Erythroblast (primary cell): ENCODE data around the gene HEY2.

ENCODE experiments used
- DNase-seq, 2 experiments: peaks; one replicate each; lab custom pipeline; 2025; lab: John Stamatoyannopoulos, UW
- GATA1 ChIP-seq: IDR thresholded peaks from 2 replicates; pipeline ENCODE4 v1.6.1; 2011; ENCODE audit warnings: low read depth, mild to moderate bottlenecking, control low read depth, low read length, moderate library complexity
- POLR2A ChIP-seq: IDR thresholded peaks from 2 replicates; pipeline ENCODE4 v1.6.1; 2011; ENCODE audit warnings: mild to moderate bottlenecking, low read length

Gene HEY2

DNA sequence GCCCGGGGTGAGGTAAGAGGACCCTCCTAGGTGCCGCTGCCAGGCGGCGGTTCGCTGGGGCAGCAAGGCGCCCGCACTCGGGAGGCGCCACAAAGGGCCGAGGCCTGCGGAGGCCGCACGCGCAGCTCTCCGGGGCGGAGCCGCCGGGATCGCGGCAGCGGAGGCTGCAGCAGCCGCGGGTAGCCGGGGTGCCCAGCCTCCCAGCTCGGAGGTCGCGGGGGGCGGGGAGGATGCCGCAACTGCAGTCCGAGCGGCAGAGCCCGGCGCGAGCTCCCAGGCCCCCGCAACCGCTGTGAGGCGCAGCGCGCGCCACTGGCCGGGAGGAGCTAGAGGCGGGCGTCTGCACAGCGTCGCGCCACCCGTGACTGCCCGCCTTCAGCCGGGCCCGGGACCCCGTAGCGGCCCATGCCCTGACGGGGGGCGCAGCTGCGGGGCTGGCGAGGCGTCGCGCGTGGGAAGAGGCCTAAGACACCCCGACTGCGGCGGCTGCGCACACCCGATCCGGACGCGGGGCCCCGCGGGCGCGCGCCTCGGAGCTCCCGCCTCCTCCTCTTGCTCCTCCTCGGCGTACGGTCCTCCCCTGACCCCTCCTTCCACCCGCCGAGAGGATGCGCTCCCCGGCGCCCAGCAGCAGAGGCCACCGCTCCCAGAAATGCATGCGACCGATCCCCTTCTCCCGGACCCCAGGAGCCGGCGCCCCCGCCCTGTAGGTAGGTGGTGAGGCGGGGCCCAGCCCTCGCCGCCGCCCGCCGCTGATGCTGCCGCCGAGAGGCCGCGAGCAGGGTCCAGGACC, 41.1 kb downstream of the HEY2 start, which contains the start of gene NCOA7:
Gene NCOA7, plus strand, starts transcription at position 603 of the 793 bp plus-strand sequence. CDS start 24,395 bp downstream, outside the sequence.
- TF ChIP-seq GATA1, result no peak
- peak; percentile 74 for TF ChIP-seq POLR2A

DNA sequence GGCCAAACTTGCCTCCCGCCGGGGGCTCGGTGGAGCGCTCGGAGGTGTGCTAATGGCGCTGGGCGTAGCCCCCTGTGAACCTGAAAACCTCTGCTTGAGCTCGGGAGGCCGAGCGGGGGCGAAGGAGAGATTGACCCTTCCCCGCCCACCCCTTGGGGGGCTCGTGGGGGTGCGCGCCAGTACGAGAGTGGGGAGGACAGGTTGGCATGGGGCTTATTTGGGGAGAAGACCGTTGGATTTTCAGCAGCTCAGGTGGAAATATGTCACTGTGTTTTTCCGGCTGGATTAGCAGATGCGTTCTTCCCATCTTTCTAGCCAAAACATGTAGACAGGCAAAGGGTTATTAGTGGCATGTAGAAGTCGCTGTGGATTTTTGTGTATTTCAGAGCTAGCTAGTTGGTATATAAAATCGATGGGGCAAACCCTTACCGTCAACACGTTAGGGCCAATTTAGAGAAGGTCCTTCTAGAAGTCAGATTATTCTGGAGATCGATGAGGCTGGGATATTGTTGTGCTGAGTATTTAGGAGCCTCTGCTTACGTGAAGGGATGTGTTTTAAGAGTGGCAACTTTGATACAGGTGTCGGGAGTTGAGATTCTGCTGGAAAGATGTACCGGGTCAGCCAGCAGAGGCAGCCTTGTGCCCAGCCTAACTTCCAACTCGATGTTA, 41.9 kb downstream of the HEY2 start:
- TF ChIP-seq POLR2A (no peak), GATA1 (no peak)
- peak; percentile 67 to 75 for DNase-seq

More for the DNA sequence above, 41.1 kb downstream of the HEY2 start, which contains the start of gene NCOA7:
- DNase-seq, result peak; percentile 84 to 89

DNA sequence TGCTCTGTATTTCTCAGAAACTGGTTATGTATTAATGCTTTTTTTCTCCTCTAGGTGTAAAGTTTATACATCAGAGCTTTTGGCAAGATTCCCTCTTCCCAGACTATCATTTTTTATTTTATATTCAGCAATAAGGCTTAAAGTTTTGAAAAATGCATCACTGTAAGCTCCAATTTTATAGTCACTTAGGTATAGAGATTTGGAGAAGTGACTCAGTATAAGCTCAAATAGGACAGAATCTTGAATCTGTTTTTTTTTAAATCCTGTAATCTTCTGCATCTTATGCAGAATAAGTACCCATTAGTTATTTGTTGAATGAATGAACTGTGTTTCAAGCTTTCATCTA, 42.4 kb downstream of the HEY2 start:
- no peak for TF ChIP-seq POLR2A
- no peak for TF ChIP-seq GATA1
- no peak for DNase-seq

DNA sequence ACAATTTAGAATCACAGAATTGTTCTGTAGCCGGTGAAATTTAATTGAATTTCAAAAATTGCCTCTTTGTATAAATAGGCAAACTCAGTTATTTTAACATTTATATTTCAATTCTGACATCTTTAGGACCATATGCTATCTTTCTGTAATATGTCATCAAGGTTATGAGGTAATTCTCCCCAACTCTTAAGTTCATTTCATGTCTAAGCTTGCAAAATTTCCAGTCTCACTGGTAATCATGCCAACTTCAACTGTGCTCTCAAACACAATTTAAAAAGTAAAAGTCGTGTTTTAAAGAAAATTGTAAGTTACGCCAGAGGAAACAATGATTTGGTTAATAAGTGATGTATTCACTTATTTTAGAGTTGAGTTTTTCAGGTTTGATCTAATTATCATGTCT, 42.7 kb downstream of the HEY2 start:
- TF ChIP-seq POLR2A, result no peak
- peak in 1 of 2 experiments; percentile 18 for DNase-seq

DNA sequence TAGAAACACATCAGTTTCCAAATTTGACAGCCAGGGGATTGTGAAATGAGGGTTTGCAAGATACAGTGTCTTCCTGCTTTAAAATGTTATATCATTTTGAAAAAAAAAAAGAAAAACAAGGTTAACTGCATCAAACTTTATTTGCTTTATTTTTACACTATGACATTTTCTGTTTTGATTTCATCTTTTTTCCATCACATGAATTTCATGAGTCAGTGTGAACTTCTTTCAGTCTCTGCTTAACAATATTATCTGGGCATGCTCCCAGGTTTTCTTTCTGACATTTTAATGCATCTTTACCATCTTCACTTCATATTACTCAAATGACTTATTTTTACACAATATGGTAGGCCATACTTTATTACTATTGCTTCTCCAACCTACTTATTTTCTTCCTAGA, 43.2 kb downstream of the HEY2 start:
- TF ChIP-seq POLR2A, result no peak
- no peak for TF ChIP-seq GATA1
- DNase-seq, result no peak

DNA sequence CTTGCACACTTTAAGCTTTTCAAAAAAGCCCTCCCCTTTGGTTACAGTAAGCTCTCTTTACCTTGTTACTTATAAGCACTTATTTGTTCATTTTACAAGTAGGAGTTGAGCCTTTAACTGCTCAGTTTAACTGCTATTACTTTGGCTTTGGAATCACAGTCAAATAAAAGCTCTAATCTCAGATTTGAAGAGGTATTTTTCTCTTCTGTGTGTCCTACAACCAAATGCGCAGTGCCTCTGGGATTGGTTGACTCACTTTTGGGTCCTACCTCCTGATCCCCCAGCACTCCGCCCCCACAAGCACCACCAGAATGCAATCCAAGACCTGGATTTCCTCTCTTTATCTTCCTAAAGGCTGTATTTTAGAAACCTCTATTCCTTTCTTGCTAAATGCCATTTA, 43.8 kb downstream of the HEY2 start:
- TF ChIP-seq POLR2A (no peak), GATA1 (no peak)
- no peak for DNase-seq

DNA sequence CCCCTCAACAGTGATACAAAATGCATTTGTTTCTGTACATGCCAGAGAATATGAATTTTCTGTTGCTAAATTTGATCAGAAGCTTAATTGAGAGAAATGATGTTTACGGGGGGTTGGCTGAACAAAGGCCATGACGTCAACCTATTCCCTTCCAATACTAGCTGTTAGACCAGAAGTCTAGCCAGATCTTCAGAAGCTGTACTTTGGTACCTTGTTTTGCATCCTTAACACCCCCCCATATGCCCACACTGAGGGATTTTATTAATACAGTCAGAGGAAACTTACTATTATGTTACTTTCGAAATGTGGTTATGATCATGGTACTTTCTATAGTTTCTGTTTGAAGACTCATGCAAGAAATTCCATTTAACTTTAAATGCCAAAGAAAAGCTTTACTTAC, 44.4 kb downstream of the HEY2 start:
- TF ChIP-seq POLR2A, result no peak
- TF ChIP-seq GATA1, result no peak
- no peak for DNase-seq

DNA sequence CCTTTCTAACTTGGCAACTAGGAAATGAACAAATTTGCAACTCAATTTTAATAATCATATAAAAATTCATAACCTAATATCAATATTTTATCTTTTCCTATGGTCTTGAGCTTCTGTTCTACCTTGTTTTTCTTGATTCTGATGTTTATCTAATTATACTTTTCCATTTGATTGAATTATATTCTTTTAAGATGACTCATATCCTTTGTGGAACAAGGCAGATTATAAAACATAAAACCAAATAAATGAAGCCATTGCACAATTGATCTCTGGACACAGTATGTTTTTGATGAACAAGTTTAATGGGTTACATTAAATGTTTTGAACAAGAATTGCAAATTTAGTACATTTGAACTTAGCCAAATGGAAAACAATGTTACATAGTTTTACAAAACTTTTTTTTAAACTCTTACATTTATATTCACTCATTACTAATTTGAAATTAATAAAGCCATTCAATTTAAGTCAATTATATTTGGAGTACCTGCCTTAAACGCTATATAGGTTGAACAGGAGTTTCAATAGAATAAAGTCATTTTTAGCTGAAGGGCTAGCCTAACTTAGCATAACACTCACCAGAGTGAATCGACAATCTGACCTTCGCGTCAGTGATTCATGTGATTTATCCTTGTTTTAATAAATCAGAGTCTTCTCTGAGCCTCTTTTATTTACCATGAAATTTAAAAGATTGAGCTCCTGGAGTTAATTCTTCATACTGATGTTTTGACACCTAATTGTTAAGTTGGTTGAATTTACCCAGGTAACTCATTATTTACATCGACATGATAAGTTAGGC, 45.1 kb downstream of the HEY2 start:
- no peak for TF ChIP-seq GATA1
- no peak for TF ChIP-seq POLR2A
- no peak for DNase-seq

DNA sequence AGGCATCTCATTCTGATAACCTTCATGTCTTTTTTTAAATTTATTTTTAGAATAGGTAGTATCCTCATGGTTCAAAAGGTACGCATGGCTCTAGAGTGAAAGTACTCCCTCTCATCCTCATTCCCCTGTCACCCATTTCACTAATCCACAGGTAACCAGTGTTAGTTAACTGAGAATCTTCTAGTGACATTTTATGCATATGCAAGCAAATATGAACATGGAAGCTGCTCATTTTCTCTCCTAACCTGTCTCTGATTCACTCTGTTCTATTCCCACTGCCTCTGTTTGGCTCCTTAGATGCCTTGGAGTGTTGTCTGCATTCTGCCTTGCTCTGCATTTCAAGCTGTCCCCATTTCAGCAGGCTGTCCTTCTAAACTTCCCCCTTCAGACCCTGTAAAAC, 45.9 kb downstream of the HEY2 start:
- DNase-seq, result no peak
- TF ChIP-seq GATA1 (no peak), POLR2A (no peak)

DNA sequence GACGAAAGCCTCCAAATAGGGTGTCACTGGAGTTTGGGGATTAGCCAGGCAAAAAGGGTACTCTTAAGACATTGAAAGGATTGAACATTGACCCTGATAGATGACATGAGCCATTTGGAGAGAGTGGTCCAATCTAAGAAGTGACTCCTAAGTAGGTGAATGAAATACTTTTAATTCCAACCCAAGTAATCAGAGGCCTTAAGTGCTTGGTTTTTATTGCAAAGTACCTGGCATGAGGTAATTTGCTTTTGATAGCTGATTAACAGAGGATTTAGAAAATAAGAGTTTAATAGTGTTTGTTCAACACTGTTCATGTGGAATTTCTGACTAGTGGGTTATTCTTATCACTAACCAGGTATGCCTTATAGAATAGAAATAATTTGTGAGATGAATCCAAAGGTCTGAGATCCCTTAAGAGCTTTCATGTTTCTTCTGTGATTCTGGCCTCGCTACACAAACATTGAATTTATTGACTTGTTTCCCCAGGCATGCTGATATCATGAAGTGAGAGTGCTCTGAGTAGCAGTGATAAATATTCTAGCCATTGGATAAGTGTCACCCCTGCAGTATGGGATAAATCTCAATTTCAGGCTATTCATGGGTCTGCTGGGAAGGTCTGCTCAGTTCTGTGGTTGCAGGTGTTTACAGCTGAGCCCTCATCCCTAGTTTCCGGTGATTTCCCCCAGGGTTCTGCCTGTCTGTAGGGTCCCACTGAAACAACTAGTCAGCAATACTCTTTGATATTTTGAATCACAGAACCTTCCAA, 47.9 kb downstream of the HEY2 start:
- no peak for TF ChIP-seq POLR2A
- TF ChIP-seq GATA1, result no peak
- no peak for DNase-seq

DNA sequence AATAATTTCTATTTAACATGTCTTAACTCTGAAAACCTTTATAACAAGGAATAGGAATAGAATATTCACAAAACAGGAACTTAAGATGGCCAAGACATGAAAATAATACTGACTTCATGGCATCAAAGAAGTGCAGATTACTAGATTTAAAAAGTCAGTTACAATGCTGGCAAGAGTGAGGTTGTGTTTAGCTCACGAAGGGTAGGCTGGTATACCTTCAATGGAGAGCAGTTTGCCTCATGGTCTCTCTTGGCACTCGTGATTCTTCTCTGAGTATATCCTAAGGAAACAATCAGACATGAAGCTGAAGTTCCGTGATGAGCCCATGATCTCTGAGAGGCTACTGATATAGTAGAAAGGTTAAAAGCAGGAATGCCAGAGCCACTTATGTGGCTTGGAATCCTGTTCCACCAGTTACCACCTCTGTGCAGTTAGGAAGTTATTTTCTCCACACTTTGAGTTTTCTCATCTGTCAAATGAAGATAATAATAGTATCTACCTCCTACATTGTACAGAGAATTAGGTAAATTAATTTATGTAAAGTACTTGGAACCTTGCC, 48.5 kb downstream of the HEY2 start:
- TF ChIP-seq POLR2A, result no peak
- no peak for TF ChIP-seq GATA1

DNA sequence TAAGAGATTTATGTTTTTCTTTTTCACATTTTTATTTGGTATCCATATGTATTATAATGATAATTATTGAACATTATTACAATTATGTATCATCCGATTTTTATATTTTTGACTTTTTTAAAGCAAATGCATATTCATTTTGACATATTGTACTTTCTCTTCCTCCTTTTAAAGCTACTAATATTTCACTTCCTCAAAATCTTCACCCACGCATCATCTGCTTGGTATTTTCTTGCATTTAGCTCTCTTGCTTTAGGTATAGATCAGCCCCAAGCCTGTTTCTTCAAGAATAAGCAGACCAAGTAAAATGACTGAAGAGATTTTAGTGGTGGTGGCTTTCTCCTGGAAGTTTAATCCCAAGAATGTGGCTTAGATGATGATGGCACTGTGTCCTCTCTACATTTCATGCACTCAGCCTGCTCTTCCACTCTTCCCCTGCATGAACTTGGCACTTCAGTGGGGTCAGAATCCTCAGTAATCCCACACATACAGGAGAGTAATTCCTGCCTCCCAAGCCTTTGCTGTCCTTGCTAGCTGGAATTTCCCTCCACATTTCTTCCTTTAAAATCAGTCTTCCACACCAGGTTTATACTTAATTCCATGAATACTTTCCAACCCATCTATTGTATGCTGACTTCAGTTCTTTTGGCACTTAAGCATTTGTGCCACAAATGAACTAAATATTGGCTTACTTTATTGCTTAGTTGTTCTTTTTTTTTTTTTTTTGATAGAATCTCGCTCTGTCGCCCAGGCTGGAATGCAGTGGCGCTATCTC, 49.5 kb downstream of the HEY2 start:
- no peak for DNase-seq
- no peak for TF ChIP-seq POLR2A
- TF ChIP-seq GATA1, result no peak

More for the DNA sequence above, 48.5 kb downstream of the HEY2 start:
- DNase-seq, result no peak
